Activated gamma-delta T cell (primary cell): ENCODE data around the gene TRIM8.

Experiments
- DNase-seq: peaks from one replicate; lab custom pipeline; 2025; lab: John Stamatoyannopoulos, UW

TRIM8 gene

DNA sequence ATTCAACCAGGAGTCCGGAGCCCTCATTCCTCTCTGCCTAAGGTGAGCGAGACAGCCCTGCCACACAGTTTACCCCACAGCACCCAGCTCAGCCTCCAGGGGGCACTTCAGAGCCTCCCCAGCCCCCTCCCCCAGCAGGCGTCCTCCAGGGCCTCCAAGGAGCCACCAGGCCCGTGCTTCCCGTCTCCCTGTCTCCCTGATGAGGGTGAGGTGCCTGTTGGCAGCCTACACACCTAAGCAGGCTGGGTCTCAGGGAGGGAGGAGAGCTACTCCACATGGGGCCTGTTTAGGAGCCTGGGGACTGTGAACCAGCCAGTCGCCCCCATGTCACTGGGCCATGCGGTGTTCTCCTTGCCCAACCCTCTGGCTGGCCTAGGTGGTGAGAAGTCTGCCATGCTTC is 28.9 kb upstream of the TRIM8 start:
- no peak for DNase-seq

DNA sequence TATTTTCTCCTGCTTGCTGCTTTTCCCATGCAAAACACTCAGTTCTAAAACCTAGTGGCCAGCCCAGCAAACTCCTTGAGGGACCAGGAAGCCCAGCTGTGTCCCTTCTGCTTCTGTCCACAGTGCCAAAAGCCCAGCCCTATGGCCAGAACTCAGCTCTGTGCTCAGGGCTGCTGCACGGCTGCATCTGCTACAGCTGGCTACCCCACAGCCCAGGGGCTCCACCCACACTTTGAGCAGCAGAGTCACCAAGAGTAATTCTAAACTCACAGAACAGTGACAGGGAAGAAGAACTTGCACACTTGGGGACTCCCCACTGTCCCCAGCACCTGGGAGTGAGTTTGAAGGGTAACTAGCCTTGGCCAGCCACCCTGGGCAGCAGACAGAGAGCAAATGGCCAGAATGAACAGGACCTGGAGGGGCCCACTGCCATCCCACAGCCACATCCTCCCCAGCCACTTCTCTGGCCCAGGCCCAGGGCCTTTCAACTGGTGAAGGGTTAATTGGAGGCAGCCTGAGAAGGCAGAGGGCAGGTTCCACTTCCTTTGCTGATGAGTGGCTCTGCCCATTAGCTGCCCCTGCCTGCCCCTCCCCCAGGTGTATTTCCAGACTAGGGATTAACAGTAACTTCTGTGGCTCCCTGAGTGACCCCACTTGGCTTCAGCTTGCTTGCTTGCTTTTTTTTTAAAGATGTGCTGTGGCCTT is 28.1 kb upstream of the TRIM8 start:
- DNase-seq = no peak

DNA sequence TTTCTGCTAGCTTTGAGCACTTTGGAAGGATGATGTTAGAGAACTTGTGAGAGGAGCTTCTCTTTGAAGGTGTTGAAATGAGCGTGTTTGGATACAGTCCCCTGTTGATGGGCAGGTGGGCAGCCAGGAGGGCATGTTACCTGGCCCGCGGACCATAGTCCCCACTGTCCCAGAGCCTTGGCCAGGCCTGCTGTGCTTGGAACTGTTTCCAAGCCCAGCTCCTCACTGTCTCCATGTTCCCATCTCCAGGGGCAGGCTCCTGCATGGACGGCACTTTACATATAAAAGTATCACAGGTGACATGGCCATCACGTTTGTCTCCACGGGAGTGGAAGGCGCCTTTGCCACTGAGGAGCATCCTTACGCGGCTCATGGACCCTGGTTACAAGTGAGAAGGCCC is 27.2 kb upstream of the TRIM8 start:
- no peak for DNase-seq

DNA sequence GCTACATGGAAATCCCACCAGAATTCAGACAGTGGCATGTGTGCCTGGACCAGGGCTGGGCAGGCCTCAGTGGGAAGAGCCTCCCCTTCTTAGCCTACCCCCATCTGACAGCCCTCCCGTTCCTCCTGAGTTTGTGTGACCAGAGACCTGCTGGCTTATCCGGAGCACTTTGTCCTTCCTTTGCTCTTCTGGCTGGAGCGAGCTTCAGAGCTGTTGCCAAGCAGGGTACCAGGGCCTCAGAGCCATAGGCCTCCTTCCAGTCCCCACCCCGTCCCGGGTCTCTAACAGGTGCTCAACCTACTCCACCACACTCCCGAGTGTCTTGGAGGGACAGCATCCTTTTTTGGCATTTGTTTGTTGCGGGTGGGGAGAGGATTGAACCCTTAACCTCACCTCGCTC is 26.5 kb upstream of the TRIM8 start:
- no peak for DNase-seq

DNA sequence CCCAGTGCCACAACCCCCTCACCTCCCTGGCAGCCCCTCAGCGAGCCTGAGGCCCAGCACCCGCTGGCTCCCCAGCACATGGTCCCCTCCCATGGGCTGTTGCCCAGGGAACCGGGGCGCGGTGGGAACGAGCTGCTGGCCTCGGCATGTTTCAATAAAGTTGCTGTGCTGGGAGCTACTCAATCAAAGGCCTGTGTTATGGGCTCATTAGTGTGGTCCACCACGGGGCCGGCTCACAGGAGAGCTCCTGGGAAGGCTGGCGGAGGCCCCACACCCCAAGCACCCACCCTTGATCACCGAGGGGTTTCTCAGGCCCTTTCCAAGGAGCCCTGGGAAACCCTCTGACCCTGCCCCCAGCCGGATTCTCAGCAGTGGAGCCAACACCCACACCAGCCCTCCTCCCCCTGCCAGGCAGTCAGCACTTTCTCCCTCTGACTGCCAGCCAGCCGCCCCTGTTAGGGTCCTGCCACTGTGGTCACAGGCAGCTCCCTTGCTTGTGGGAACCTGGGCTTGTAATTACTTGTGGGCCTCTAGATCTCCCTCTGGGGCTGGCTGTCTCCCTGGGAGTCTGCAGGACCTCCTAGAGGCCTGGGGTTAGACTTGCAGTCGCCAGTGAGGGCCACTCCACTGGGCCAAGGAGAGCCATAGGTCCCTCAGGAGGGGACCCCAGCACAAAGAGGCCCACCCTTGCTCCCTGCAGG is 24.8 kb upstream of the TRIM8 start:
- DNase-seq = no peak

DNA sequence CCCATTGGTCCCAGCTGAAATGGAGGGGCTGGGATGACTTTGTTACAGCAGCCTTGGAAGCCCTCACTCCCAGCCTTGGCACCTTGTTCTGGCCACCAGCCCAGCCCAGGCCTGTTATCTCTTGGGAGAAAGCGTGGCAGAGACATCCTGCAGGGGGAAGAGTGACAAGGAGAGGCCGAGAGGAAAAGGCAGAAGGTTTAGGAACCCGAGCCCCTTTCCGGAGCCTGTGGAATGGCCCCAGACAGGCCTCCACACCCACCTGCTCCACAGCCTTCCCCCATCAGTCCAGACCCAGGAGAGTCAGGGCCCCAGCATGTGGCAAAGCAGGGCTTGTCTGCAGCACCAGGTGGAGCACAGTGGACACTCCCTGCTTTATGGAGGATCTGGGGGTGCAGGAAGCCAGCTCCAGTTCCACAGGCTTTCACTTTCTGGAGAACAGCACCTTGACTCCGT is 24.1 kb upstream of the TRIM8 start:
- no peak for DNase-seq

DNA sequence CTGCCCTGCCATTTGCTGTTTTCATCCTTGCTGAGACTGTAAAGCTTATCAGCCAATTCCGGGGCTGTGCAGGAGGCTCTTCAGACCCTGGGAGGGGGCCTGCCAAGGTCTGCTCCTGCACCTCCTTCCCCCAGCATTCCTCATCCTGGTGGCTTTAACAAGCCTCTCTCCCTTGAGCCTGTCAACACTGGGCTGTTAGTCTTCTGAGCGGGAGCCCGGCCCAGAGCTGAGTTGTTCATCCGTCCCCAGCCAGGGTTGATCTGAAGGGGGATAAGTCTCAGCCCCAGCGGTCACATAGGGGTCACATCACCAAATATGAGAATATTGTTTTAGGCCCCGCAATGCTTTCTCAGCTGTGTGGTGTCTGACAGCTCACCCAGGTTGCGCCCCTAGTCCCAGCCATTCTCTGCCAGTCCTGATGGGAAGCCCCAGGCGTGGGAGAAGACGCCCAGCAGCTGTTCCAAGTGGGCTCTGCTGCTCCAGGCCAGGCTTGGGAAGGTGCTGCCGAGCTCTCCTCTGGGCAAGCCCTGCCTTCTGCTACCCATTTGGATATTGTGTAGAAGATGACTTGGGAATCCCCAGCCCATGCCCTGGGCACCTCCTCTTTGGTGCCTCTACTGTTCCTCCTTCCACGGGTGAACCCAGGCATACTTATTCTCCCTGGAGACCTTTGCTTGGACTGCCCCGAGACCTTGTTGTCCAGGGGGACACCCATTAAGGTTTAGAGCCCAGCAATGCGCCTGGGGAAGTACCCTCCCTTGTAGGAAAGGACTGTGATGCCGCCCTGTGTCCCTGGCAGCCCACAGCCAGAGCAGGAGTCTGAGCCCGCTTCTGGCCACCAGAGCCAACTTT is 23.5 kb upstream of the TRIM8 start:
- no peak for DNase-seq

DNA sequence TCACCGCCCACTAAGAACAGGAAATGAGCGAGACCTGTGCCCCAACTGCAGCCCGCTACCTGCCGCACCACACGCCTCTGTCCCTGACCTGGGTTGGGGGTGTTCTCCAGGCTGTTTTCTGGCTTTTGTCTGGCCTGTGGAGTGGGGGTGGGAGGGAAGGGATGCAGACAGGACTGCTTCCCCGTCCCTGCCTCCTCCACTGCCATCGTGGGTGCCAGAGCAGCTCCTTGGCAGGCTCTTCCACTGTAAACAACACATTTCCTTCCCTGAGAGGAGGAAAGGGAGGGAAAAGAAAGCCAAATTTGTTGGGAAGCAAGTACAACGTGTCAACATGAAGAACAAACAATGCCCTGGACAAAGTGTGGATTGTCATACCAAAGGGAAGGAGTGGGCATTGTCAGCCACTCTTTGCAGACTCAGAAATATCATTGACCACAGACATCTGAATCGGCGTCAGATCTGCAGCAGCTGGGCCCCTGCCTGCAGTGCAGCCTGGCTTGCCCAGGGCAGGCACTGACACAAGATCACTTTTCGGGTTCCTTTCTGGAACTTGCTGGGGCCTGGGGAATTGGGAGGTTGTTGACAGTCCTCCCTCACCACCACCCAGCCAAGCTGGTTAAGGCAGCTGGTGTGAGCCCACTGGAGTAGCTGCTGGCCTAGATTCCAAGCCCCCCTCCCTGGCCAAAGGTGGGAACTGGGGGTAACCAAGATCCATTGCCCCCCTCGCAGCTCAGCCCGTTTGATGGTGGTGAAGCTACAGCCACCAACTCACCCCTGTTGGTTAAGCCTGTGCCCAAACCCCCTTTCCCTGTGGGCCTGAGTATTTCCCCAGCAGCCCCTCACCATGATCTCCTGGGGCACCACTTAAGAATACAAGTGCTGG is 22.6 kb upstream of the TRIM8 start:
- DNase-seq = no peak

DNA sequence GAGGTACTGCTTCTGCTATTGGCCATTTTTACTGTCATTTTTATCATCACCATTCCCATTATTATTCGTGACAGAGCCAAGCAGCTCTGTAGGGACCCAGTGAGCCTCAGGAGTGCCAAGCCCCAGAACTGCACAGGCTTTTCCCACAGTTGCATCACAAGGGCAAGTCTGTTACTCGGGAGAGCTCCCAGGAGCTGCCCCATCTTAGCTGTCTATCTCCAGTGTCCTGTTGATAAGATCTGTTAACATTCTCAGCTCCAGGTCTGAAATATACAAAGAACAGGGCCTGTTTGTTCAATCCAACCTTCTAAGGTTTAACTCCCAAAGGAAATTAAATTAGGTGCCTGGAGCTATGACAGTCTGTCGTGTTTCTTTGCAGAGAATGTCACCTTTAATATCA is 20.2 kb upstream of the TRIM8 start:
- DNase-seq = no peak

DNA sequence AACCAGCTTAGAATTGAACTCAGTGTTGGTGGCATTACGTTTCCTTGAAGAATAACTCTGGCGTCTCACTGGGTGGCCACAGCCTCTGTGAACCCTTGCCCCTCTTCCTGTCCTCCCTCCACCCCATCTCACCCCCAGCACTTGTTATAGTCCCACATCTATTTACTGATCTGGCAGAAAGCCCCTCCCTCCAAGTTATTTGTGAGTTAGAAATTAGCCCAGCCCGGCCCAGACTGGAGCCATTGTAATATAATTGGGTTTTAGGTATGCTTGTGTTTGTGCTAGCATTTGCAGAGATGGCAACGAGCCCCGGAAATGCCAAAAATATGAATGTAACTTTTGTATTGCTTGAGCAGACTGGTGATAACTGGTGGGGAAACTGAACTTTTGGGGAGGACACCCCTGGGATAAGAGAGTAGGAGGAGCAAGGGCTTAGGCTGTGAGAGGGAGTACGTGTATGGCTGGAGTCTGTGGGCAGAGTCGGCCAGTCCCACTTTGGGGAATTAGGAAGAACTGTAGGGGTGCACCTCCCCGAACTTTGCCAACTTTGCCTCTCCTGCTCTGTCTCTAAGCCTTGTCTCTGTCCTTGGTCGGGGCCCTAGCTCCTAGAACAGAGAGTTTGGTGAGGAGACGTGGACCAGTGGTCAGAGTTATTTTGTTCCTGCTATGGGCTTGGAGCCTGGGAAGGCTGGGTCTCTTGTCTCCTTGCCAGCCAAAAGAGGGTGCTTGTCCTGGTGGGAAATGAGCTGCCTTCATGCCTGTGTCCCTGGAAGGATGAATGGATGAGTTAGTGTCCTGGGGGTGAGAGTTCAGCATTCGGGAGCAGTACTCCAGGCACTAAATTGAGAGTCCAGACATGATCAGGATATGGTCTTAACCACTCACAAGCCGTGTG is 19.3 kb upstream of the TRIM8 start:
- DNase-seq = no peak

DNA sequence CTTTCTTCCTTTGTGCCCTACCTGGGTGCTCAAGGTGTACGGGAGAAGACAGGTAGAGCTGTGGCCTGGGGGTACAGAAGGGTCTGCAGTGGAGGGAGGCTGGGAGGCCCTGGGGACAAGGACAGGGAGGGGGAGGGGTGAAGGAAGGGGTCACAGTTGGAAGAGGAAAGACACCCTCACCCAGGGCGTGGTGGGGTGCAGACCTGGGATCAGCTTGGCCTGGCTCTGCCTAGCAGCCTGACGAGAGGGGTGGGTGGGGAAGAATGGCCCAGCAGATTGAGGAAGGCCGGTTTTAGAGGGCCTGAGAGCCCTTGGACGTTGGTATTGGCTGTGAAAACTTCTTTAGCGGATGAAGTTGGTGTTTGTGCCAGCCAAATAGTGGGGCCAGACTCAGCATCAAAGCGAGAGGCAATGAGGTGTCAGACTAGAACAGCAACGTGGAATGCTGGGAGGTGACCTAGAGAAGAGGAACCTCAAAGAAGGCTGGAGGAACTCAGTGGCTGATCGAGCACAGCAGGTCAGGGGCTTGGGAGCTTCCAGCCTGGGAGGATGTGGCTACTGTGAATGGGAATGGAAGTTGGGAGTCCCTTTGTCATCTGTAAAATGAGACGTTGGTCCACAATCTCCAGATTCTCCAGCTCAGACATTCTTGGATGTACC is 18.1 kb upstream of the TRIM8 start:
- no peak for DNase-seq

DNA sequence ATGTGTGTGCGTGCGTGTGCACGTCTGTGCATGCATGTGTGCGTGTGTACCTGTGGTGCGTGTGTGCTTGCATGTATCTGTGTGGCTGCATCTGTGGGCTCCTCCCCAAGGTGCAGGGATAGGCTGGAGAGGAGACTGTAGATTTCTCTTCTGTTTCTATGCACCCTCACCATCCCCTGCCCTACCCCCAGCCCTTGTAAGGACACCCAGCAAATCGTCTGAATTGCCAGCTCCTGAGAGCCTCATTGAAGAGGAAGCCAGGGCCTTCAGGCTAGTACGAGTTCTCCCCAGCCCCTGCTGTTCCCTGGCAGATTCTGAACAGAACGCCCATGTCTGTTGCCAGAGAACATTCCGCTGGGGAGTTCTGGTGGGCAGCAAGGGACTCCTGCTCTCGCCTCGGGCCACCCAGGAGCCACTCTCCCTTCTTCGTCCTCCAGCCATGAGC is 17.0 kb upstream of the TRIM8 start:
- DNase-seq = no peak

DNA sequence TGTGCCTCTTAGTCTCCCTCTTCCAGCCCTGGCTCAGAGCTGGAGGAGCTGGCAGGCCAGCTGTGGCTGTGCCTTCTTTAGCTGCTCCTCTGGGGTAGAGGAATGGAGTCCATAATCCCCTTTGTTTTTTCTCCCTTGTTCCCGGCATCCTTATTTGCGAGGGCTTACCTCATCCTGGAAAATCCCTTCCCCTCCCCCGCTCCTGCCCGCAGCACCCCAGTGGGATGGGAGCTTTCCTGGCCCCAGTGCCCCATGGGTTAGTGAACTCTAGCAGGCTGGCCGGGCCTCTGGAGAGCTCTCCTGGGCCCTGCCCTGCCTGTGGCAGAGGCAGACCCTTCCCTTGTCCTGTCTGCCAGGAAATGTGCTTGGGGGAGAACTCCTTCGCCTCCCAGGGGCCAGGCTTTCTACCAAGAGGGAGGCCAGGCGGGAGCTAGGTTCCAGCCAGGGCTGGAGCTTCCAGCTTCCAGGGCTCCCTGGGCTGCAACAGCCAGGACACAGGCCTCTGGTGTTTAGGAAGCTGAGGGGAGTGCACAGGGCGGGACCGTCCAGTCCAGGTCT is 16.5 kb upstream of the TRIM8 start:
- no peak for DNase-seq

DNA sequence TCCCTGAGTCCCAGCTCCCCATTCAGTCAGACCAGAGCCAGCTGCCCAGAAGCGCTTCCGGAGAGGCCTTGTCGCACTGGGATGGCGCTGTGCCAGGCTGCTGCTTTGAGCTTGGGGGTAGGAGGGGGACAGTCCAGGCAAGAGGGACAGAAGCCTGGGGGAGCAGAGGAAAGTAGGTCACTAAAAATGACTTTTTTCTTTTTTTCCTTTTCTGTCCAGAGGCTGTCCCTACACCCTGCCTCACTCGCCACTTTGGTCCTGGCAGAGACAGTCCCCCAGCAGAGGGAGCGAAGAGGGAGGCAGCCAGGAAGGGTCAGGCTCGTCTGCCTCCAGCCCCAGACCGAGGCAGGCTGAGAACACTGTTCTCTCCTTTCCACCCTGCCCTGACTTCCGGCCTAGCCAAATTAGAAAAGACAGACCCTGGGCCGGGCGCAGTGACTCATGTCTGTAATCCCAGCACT is 15.8 kb upstream of the TRIM8 start:
- no peak for DNase-seq

DNA sequence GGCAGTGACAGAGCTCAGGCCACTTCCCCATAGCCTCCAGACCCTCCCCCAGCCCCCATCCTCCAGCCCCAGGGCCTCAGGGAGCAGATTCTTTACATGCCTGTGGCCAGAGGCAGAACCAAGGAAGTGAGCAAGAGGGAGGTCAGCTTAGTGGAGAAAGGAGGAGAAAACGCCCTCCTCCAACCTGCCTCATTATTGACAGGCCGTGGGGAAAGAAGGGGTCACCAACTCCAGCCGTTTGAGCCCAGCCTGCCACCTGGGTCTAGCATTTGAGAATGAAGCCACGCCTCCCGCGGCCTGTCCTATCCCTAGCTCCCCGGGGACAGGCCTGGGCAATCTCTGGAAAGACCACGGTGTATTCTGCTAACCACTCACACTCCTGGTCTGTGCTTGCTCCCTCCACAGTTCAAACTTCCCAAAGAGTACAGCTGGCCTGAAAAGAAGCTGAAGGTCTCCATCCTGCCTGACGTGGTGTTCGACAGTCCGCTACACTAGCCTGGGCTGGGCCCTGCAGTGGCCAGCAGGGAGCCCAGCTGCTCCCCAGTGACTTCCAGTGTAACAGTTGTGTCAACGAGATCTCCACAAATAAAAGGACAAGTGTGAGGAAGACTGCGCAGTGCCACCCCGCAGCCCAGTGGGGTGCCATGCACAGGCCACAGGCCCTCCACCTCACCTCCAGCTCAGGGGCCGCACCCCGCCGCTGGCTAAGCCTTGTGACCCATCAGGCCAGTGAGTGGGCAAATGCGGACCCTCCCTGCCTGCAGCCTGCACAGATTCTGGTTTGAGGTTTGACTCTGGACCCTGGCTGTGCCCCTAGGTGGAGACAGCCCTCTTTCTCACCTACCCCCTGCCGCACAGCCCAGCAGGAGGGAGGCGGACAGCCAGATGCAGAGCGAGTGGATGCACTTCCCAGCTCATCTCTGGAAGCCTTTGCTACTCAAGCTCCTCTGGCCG is 14.3 kb upstream of the TRIM8 start:
- no peak for DNase-seq

DNA sequence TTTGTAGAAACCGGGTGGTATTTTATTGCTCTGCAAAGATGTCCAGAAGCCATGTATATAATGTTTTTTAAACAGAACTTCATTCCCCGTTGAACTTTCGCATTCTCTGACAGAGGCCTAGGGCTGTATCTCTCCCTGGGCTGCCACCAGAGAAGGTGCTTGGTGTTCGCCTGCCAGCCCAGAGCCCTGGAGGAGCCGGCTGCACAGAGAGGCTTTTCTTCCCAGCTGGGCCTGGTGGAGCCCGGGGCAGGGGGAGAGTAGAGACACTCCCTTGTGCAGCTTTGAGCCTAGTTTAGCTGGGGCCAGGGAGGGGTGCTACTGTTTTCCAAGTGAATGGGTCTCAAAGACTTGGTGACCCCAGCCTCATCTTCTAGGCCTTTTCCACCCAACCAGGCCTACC is 13.6 kb upstream of the TRIM8 start:
- no peak for DNase-seq

DNA sequence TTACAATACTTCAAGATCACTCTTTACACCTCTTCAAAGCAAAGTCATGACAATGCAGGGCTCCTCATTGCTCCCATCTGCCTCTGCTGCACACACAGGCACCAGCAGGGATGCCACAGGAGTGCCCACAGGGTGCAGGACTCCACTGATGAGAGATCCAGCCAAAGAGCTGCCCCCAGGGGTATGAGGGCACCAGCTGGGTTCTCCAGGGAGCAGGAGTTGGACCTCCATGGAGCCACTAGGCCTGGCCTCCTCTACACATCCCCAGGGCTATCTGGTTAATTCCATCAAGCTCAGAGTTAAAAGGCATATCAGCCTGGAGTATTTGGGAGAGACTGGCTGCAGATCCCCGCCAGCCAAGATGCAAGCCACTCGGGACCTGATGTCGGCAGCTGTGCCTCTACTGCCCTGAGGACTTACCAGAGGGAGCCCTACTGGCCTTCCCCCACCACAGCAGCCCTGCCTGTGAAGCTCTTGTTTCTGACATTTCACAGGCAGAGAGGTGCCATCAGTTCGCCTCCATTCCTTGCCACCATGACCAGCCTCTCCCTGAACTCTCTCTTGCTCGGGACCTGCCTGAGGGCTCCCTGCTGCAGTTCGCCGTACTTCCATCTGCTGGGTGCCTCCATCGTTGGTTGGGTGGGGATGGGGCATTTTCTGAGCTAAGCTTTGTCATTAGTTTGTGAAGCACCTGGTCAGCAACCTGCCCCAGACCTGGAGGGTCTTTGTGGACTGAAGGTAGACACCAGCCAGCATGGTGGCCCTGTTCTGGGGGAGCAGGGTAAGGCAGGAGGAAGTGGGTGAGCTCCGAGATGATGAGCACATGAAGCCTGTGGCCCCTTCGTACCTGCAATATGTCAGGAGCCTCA is 12.5 kb upstream of the TRIM8 start:
- DNase-seq = no peak
